ENCODE data around the gene GLP1R.

DNA sequence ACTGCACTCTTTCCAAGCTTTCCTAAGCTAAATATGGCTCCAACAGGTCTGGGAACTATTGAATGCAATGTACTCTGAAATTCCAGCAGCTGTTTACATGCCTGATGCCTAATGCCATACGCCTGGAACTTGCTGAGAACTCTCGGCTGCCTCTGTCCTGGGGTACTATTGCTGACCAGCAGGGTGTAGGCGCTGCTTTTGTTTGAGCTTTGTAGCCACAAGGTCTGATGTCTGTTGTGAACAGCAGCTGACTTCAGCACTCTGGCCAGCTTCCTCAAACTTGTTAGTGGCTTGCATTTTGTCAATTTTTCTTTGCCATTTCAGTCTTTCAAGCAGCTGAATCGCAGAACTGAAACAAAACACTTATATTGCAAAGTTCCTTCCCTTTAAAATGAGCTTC, 39.8 kb downstream of the GLP1R start:
- TF ChIP-seq, protein P1, sequence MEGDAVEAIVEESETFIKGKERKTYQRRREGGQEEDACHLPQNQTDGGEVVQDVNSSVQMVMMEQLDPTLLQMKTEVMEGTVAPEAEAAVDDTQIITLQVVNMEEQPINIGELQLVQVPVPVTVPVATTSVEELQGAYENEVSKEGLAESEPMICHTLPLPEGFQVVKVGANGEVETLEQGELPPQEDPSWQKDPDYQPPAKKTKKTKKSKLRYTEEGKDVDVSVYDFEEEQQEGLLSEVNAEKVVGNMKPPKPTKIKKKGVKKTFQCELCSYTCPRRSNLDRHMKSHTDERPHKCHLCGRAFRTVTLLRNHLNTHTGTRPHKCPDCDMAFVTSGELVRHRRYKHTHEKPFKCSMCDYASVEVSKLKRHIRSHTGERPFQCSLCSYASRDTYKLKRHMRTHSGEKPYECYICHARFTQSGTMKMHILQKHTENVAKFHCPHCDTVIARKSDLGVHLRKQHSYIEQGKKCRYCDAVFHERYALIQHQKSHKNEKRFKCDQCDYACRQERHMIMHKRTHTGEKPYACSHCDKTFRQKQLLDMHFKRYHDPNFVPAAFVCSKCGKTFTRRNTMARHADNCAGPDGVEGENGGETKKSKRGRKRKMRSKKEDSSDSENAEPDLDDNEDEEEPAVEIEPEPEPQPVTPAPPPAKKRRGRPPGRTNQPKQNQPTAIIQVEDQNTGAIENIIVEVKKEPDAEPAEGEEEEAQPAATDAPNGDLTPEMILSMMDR (IDR thresholded peaks at IDR 0.05; ENCODE audit: borderline replicate concordance, extremely low read depth, low read length, poor library complexity, severe bottlenecking) = no peak
- no peak for TF ChIP-seq EZH2 (IDR thresholded peaks at IDR 0.05; ENCODE audit: borderline replicate concordance, low read depth, low read length, severe bottlenecking)

Data from DND-41 (cell line).